Fibroblast of skin of right biceps (primary cell): ENCODE data around the gene TMEM52.
"Not testable (repeated sequence)": the region's sequence is repeated elsewhere in the genome, so short reads cannot be mapped to it uniquely, and the experiment has no call there.

Experiments
- DNase-seq: peaks from one replicate; pipeline ENCODE4 v3.0.0-alpha.2; 2013

The TMEM52 gene

GRCh38 chr1:1892763-1893120, 26.3 kb downstream of the TMEM52 start:
- DNase-seq, result no peak

DNA sequence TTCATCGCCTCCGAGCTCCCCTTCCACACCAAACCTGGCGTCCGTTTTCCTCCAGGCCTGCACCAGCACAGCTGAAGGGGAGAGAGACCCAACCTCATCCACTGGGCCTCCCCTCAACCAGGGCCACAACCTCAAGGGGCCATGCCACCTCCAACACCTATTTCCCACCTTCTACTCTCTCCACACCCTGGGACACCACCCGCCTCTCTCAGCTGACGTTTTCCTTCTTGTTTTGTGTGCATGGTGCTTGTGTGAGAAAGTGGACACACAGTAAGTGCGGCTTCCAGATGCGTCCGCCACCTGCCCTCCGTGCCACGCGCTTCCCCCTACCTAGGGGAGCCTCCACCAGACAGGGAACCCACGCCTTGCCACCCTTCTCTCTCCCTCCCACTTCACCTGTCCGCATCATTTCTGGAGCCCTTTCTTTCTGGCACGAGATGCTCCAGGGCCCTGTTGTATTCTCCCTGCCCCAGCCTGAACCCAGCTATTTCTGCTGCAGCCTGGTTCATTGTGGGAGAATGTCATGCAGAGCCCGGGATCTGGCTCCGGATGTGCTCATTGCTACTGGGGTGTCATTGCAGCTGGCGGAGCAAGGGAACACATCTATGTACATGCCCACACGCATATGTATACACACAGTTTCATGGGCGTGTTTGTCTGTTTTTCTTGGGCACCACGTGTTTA, 26.9 kb downstream of the TMEM52 start:
- no peak for DNase-seq

DNA sequence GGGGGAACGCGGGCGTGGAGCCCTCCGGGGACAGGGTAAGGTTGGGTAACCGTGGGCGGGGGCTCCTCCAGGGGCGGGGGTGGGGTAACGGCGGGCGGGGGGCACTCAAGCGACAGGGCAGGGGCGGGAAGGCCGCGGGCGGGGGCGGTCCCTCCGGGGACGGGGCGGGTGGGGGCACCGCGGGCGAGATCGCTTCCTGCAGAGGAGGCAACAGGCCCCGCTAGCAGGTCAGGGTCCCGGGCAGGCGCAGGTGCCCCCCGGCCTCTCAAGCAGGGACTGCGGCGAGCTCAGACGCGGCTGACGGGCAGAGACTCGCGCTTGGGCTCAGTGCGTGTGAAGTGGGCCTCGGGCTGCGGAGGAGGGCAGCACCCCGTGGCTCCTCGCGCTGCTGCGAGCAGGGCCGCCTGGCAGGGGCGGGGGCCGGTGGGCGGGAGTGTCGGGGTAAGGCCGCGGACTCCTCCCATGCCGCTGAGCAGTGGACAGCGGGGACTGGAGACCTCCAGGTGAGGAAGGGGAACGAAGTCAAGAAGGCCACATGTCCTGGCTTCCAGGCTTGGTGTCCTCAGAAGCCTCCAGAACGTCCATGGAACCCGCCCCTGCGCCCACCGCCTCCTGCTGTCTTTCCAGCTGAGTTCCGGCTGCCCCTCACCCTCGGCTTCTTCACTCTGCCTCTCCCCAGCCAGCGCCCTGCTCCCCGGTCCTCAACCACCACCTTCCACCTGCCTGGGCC, 27.6 kb downstream of the TMEM52 start:
- peak; percentile 70 for DNase-seq

DNA sequence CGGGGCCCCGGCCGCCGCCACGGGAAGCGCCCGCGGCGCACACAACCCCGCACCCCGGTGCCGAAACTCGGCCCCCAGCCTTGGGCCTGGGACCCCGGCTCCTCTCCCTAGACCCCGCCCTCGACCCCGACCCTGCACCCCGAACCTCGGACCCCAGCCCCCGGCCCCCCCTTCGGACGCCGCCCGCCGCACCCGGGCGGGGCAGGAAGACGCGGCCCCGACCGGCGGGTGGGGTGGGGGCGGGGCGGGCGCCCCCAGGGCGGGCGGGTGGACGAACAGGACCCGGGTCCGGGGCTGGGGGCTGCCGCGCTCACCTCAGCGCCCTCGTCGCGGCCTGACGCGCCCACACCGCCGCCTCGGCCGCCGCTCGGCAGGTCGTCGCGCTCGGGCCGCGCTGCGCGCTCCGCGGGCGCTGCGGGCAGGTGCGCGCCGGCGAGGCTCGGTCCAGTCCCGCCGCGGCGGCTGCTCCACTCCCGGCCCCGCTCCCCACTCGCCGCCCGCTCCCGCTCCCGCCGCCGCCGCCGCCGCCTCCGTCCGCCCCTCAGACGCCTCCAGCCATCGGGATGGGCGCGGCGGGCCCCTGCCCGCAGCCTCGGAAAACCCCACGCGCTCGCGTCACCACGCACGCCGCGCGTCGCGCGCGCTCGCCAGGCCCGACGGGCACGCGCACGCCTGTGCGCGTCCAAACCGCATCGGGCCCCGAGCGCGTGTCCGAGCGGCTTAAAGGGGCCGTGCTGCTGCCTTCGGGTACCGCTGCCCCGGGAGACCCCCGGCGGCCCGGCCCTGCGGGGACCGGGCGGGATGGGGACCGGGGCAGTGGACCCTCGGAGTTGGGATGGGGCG, 28.4 kb downstream of the TMEM52 start, which contains the start of gene GNB1:
GNB1 (minus strand) TSS at position 582 of the 843 bp plus-strand sequence. CDS start 65,634 bp downstream, outside the sequence.
- peak; percentile 93 for DNase-seq

DNA sequence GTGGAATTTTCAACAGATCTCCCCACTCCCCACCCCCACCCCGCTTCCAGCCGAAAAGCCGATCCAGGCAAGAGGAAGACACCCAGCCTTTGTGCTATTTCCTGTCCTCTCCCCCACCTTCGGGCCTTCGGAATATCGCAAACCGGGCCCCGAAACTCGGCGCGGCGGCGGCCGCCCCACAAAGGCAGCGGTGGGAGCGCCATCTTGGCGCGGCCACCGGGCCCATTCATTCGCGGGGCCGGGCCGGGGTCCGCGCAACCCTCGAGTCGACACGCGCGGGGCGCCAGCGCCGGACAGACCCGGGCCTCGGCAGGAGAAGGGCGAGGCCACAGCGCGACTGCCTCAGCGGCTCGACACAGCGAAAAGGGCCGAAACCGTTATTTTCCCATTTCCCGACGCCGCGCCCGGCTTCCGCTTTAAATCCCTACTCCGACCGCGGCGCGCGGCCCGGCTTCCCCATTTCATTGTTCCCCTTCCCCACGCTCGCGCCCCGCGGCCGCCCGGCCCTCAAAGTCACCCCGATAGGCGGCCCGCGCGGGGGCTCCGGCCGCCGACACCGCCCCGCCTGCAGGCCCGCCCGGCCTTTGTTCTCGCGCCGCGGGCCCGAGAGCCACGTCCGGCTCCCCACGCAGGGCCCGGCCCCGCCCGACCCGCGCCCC, 29.1 kb downstream of the TMEM52 start:
- peak; percentile 67 for DNase-seq

DNA sequence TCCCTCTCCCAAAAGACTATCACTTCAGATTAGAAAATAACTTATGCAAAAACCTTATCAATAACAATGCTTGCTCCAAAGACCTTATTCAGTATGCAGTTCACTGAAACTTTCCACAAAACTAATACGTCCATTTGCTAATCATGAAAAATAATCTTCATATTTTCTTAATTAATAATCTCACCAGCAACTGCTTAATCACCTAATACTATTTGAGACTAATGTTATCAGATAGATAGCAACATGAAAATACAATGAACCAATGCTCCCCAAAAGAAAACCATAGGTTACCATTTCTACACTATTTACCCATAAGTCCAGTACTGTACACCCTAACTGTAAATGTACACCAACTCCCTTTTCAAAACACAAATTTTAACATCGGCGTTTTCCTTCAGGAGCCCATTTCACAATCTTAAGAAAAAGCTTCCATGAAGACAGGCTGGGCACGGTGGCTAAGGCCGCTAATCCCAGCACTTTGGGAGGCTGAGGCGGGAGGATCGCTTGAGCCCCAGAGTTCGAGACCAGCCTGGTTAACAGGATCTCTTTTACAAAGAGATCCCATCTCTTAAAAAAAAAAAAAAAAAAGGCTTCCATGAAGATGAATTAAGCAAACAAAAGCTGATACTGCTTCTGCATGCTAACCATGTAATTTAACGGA, 29.9 kb downstream of the TMEM52 start:
- DNase-seq, result no peak

GRCh38 chr1:1883890-1884289, 35.2 kb downstream of the TMEM52 start:
- DNase-seq, result not testable (repeated sequence)

- DNase-seq, result no peak
Measured at GRCh38 chr1:1883092-1883873, 35.8 kb downstream of the TMEM52 start.

GRCh38 chr1:1881727-1882126, 37.4 kb downstream of the TMEM52 start:
- no peak for DNase-seq

DNA sequence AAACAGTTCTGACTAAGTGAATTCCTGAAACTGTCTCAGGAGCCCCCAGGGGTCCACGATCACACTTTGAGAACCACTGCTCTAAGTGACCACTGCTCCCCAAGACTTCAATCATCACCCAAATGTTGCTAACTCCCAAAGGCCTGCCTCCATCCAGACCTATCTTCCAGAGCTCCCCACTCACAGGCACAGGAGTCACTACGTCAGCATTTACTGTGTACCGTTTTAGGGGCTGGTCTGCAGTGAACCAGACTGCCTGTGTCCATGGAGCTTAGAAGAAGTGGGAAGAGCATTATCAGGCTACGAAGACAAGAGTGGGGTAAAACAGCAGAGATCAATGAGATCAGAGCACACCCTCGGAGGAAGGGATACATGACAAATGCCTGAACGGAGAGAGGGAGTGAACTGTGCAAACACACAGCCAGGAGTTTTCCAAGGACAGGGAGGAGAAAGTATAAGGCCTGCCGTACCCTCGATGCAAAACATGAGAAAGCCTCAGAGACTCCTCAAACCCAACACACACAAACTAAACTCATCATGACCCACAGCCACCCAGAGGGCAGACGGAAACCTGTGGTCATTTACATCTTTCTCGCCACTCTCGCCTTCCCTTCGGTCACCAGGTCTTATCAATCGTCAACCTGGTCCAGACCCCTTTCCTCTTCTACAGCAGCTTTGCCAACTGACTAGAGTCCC, 38.3 kb downstream of the TMEM52 start:
- DNase-seq, result no peak

- DNase-seq, result no peak
Measured at GRCh38 chr1:1879942-1880341, 39.1 kb downstream of the TMEM52 start.

DNA sequence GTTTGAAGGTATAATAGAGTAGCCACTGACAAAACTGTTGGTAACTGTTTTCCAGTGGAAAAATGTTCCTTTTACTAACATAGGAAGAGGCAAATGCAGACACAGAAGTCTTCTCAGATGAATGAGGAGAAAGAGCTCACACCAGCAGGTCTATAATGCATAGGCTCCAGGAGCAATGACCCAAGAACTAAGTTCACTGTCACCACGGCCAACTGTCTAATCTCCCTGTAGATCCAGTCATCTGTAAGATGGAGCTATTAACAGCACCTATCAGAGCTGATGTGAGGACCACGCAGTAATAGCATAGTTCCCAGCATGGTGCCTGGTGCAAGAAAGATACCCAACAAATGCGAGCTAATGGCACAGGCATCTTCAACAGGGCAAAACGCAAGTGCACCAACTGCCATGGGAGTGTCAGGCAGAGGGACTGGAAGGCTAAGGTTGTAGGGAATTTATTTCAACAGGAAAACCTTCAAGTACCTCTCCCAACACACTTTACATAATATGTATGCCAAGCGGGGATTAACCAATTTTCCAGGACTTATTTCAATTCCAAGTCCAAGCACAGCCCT, 41.1 kb downstream of the TMEM52 start:
- DNase-seq, result no peak

DNA sequence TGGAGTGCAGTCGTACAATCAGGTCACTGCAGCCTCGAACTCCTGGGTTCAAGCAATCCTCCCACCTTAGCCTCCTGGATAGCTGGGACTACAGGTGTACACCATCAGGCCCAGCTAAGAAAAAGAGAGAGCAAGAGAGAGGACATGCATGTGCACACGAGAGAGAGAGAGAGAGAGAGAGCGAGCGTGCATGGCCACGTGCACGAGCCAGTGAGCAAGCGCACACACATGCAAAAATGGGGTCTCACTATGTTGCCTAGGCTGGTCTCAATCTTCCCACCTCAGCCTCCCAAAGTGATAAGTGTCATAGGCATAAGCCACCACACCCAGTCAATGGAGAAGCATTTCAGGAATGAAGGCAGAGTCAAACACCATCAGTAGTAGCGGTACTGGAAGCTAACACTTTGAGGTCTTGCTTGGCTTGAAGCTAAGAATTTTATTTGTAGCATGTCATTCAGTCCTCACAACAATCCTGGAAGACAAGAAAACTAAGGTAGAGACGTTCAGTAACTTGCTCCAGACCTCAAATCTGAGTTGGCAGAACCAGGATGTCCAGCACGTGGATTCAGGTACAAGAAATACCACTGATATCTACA, 42.6 kb downstream of the TMEM52 start:
- DNase-seq, result peak; percentile 64

GRCh38 chr1:1875932-1876331, 43.1 kb downstream of the TMEM52 start:
- DNase-seq, result no peak

DNA sequence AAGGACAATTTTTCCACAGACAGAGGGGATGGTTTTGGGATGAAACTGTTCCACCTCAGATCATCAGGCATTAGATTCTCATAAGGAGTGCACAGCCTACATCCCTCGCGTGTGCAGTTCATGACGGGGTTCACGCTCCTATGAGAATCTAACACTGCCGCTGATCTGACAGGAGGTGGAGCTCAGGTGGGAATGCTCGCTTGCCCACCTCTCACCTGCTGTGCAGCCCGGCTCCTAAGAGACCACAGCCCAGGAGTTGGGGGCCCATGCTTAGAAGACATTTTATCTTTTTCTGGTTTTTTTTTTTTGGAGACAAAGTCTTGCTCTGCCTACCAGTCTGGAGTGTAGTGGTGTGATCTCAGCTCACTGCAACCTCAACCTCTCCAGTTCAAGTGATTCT, 44.2 kb downstream of the TMEM52 start:
- no peak for DNase-seq

- DNase-seq, result no peak
Measured at GRCh38 chr1:1873186-1873585, 45.9 kb downstream of the TMEM52 start.

DNA sequence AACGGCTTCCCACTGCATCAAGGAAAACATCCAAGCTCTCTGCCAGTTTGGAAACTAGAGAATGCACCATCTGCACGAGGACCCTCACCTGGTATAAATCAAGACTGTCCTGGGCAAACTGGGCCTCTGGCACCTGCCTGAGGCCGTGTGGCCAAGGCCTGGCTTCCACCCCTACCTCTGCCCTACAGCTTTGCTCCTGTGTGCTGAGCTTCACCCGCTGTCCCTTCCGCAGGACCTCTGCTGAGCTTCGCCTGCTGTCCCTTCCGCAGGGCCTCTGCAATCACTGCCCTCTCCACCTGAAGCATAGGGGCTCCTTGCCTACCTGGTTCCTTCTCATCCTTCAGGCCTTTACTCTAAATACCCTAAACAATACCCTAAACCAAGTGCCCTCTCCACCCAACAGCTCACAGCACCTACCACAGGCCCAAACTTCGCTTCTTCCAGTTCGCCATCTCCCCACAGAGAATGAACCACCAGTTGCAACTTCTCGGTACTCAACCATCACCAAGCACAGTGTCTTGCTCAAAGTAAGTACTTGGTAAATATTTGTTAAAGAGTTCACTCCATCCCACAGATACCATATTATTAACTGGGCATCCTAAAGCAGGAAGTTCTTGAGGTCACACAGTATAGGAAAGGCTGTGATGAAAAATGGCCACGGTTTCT, 46.6 kb downstream of the TMEM52 start:
- DNase-seq, result no peak

GRCh38 chr1:1869469-1869868, 49.6 kb downstream of the TMEM52 start:
- no peak for DNase-seq
